ENCODE measurements around the gene TTC23. TPM values are rescaled to one million over a fixed set of nuclear protein-coding genes. Genes with fewer than 3 reads are reported as not detected.

Gene TTC23
- total RNA-seq, 1 experiment from 2014 or later = 34.5 TPM

- no peak for DNase-seq (ENCODE audit: low read depth)
These were observed 83.3 kb downstream of the TTC23 start for GRCh38 chr15:99165956-99166689.

GRCh38 chr15:99165020-99165790 lies 84.2 kb downstream of the TTC23 start:
- no peak for DNase-seq (ENCODE audit: low read depth)

GRCh38 chr15:99164119-99164518 lies 85.3 kb downstream of the TTC23 start:
- DNase-seq (ENCODE audit: low read depth) = no peak

- DNase-seq (ENCODE audit: low read depth) = peak; percentile 6
These were observed 85.9 kb downstream of the TTC23 start for GRCh38 chr15:99163271-99164062.

GRCh38 chr15:99158626-99159412 lies 90.6 kb downstream of the TTC23 start:
- no peak for DNase-seq (ENCODE audit: low read depth)

DNA sequence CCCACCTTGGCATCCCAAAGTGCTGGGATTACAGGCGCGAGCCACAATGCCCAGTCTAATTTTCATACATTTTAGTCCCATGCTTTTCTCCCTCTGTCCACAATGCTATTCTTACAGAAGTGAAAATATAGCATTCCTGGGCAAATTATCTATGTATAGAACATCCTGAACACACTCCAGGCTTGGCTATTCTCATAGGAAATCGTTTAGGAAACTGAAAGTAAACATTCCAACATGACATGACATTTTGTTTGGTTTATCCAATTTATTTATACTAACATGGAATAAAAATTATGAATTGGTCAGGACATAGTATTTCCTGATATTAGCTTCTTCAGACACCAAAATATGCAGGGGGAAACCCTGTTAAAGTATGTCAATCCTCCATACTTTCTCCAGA lies 91.9 kb downstream of the TTC23 start:
- no peak for DNase-seq (ENCODE audit: low read depth)

- peak; percentile 36 for DNase-seq (ENCODE audit: low read depth)
These were observed 93.4 kb downstream of the TTC23 start for GRCh38 chr15:99155961-99156443.

GRCh38 chr15:99154271-99154670 lies 95.1 kb downstream of the TTC23 start:
- DNase-seq (ENCODE audit: low read depth) = no peak

DNA sequence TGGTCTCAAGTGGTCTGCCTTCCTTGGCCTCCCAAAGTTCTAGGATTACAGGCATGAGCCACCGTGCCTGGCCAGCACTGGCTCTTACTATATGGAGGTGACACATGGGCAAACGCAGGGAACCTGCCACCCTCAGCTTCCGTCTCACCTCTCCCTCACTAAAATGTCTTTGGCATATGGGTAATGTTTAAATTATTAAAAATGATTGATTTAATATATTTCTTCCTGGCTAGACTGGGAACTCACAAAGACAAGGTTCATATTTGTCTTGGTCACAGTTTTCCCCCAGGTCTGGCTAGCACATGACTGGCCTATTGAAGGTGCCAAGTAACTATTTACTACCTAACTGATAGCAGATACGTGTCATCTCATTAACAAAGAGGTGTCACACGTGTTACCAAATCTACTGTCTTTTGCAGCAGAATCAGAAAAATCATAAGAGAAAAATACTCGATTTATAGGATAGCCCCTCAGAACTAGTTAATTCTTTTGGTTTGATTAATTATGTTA lies 96.3 kb downstream of the TTC23 start:
- DNase-seq (ENCODE audit: low read depth) = no peak

DNA sequence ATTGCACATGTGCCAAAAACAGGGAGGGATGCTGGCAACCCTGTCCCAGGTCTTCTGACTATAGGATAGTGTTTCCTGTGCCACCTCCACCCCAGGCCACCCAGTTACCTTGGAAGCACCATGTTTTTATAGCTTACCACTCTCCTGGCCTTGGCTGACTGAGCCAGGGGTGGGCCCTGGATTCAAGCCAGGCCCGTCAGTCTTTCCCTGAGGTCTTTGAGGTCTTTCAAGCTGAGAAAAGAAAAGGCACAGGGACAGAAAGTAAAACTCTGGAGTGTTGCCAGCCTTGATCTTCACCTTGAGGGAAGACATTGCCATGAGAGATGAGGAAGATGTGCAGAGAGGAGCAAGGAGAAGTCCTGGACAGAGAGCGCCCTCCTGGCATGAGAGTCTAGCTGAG lies 98.2 kb downstream of the TTC23 start:
- no peak for DNase-seq (ENCODE audit: low read depth)

GRCh38 chr15:99149366-99149765 lies 100.0 kb downstream of the TTC23 start:
- DNase-seq (ENCODE audit: low read depth) = no peak

DNA sequence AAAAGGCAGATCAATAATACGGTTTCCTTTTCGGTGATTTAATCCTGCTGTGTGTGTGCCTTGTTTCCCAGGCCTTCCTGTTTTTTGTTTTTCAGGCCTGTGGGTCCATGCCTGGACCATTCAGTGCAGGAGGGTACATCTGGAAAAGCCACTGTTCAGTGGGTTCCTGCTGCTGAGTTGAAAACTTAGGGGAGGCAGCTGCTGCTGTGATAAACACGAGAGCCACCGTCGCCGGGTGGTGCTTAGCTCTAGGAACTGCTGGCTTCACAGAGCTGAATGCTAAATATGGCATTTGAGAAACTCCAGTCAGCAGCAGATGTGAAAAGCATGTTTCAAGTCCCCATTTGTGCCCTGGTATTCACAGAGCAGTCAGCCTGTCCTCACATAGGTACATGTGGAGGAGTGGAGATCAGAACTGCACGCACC lies 100.5 kb downstream of the TTC23 start:
- no peak for DNase-seq (ENCODE audit: low read depth)

DNA sequence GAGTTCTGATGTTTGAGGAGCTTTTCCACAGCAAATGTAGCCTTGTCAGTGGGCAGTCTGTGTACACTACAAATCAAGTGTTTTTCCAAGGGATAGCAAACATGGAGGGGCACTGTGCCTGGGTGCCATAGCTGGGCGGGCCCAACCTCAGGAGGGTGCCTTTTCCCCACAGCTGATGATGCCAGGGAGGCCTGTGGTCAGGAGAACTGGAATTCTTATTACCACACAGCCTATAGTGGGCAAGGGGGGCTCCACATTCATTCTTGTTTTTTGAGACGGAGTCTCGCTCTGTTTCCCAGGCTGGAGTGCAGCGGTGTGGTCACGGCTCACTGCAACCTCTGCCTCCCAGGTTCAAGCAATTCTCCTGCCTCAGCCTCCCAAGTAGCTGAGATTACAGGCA lies 102.7 kb downstream of the TTC23 start:
- no peak for DNase-seq (ENCODE audit: low read depth)

- no peak for DNase-seq (ENCODE audit: low read depth)
These were observed 103.6 kb downstream of the TTC23 start for GRCh38 chr15:99145778-99146177.

- no peak for DNase-seq (ENCODE audit: low read depth)
These were observed 104.4 kb downstream of the TTC23 start for GRCh38 chr15:99145005-99145404.

DNA sequence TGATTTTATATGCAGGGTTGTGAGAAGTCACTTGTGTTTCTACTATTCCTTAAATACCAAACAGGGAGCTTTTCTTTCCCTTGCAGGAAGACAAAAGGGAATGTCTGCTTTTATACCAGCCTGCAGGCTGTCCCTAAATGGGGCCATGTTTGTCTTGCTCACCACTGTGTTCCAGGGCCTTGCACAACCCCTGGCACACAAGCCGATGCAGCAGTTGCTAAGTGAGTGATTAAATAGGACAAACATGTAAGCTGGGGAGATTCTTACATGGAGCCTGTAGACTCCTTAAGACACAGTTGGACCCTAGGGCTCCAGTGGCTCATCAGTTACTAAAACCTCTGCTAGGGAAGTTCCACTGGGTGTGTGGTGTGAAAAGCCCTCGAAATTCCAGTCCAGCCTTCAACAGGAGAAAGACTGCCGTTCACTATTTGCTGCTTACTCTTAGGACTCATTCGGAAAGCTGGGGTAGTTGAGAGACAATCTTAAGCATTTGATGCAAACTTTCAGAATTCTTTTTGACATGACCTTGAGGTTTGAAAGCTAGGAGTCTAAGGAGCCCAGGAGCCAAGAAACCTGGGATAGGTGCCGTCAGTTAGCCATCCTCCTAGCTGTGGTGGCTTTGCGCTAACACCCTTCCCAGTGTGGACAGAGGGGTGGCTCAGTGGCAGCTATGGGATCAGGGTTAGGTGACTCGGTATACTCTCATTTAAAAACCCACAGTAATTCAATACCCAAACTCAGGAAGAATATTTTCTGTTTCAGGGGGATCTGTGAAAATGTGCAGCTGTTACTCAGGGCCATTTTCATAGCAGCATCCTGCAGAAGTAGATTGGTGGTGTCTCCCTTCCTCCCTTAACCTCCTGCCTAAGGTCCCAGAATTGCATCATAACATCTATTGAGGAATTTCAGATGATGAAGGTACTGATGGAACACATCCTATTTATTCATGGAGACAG lies 105.4 kb downstream of the TTC23 start:
- no peak for DNase-seq (ENCODE audit: low read depth)

GRCh38 chr15:99143242-99143641 lies 106.1 kb downstream of the TTC23 start:
- DNase-seq (ENCODE audit: low read depth) = no peak

DNA sequence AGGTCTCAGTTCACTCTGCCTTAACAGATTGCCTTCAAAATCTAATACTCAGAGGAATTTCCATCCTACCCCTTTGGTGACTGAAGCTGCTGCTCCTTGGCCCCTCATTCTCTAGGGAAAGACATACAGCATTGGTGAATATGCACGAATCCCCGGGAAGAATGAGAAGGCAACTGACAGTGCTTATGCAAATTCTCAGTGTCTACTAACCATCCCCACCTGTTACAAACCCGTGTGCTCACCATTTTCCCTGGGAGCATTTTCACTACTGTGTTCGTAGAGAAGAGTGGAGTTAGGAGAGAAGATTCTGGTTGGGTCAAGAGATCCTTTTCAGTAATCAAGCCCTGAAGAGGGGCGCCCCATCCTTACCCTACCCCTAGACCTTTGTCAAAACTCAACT lies 106.8 kb downstream of the TTC23 start:
- DNase-seq (ENCODE audit: low read depth) = no peak

DNA sequence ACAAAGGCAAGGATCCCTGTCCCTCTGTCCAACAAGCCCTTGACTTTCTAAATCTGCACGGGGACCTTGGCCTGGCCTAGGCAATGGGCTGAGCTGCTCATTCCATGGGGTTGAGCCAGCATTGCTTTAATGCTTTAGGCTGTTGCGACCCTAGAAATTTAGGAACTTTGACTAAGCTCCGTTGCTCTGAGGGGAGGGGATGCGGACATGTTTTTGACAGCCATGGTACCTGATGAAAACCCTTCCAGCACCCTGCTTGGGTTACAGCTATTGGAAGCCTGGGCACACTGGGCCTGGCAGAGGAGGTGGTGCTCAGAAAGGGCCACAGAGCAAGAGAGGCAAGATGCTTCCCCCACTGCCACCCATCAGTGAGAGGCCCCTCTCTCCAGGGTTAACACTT lies 107.4 kb downstream of the TTC23 start:
- no peak for DNase-seq (ENCODE audit: low read depth)

GRCh38 chr15:99140590-99140989 lies 108.8 kb downstream of the TTC23 start:
- no peak for DNase-seq (ENCODE audit: low read depth)

Data from M059J (cell line).